Activated CD4-positive, alpha-beta T cell treated with anti-CD3 and anti-CD28 coated beads, Interleukin-10, Interleukin-2, amounts not matched to agents 100 ng/mL and 50 ng/mL, durations not matched to agents 16 hours and 8 hours (primary cell): ENCODE data around the gene SCAMP1.

Experiments
- DNase-seq: peaks from one replicate; pipeline ENCODE4 v3.0.0-alpha.2; 2020

SCAMP1 gene

DNA sequence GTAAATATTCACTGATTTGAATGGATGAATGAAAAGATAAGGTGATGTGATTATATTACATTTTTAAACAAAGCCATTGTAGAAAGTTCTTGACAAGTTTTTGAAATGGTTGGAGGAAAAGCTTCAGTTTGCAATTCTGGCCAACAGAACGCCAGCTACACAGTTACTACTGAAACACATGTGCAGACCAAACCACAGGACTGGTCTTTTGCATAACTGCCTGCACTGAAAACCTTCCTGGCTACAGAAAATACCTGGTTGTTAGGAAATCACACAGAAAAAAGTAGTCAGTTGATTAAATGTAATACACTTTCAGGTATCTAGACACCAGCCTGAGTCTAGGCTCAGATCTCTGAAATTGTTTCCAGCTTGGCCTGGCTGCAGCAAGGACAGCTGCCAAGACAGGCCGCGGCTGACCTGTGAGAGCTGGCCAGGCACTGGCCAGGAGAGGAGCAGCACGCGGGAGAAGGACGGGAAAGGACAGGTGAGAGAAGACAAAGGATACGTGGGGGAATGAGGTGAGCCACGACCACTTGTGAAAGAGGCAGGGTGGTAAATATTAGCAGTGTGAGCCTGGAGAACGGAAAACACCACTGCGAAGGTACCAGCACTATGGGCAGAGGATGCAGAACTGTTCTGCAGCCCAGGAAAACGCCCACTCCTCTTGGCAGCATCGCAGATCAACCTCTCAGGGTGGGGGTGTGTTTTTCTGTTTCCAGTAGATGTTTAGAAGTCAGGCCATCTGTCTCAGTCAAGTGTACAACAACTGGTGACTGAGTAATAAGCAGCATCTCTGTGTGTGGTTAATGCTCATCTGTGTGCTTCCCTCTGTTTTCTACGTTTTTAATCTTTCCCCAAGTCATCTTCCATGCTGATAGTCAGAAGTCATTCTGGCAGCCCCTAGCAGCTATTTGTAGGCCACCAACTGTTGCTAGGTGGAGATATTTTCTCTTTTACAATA is 137.4 kb downstream of the SCAMP1 start:
- DNase-seq = no peak

DNA sequence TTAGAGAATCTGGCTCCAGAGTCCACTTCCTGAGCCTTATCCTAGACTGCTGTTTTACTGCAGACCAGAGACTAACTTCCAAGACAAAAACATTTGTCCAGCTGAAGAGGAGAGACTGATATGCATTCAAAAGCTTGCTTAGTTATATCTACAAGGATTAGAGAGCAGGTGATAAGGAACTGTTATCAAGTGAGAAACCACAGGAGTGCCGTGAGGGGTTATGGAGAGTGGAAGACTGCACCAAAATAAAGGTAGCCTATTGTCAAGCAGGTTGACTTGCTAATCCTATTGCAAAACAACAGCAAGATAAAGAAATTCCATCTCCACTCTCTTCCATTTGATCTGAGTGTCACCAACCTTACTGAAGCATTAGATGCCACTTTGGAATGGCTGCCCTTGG is 139.1 kb downstream of the SCAMP1 start:
- DNase-seq = no peak

DNA sequence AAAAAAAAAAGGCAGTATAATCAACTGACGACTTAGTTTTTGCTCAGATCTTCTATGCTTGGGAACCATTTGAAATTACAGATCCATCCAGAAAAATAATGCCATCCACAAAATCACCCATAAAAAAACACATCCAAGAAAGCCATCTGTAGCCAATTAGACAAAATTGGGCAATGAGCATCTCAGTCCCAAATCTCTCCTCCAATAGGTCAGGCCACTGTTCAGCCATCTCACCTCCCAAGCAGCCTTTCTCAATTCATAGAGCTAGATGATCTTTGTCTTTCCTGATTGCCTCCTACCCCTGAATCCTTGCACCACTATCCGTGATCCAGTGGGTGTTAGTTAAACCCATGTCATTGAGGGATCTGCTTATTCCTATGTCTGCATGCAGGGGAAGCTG is 139.6 kb downstream of the SCAMP1 start:
- no peak for DNase-seq

GRCh38 chr5:78500871-78501270 is 140.5 kb downstream of the SCAMP1 start:
- no peak for DNase-seq

DNA sequence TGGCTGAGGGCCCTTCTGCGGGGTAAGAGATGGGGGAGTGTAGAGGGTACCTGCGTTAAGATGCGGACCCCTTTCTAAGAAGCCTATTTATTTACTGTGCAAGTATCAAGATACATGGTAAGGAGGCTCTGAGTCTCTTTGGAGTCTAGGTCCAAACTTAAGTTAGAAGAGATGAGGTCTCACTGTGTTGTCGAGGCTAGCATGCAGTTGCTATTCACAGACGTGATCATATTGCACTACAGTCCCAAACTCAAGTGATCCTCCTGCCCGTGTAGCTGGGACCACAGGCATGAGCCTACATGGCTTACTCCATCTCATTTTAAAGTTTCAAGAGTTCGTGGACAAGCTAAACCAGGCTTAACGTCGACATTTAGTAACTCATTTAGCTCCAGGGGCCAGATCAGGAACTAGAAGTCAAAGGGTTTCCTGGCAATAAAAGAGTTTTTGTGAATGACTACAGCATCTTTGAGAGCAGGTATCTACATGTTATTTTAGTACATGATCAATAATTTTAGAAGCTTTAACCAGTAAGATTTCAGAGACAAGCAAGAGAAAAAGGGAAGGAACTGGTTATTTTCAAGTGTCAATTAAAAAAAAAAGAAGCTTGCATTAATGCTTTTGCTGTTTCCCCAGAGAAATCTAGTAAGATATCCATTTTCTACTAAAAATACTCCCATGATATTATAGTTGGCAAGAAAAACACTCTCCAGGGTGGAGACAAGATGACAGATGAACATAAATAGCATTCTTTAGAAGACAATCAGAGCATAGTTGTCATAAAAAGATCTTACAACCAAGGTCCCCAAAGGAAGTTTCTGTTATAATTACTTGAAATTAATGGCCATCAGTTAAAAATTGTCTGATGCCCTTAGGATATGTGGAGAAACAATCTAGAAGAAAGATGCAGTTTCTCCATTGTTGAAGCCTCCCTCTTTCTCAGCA is 141.3 kb downstream of the SCAMP1 start:
- DNase-seq = no peak

GRCh38 chr5:78503958-78504653 is 143.7 kb downstream of the SCAMP1 start:
- DNase-seq = no peak

DNA sequence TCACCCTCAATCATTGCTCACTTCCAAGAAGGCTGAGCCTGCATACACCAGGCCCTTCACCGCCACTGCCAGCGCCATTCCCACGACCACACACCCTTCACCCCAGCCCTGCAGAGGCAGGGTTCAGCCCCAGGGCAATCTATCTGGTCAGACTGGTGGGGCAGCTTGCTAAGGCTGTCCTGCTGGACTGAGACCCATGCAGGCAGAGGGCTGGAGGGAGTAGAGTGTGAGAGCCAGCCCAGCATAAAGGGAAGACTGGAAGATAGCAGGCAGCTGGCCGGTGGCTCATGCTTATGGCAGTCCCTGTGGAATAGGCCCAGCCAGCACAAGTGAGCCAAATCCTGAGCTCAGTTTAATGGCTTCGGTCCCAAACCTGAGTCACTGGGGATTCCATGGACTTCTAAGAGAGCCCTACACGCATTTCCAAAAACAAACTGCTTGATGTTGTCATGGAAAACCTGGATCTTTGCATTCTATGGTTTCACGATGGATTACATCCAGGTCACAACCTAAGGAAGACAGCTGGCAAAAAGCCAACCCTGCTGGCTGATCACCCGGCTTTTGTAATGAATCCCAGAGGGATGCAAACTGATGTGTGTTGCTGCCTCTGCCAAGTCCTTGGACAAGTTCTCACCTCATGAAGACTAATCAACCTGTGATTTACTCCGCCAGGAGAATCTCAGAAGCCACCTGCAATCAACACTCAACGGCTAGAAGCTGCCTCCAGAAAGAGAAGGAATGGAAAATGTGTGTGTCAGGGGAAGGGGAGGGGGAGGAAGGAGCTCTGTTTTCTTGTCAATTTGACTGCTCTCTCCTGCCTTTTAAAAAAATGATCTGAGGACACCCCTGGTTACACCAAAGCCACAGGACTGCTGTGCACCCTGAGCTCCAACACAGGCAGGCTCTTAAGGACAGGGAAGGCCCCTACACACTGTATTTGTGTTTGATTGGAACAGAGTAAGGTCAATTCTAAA is 144.6 kb downstream of the SCAMP1 start:
- no peak for DNase-seq

GRCh38 chr5:78505860-78506259 is 145.4 kb downstream of the SCAMP1 start:
- no peak for DNase-seq

DNA sequence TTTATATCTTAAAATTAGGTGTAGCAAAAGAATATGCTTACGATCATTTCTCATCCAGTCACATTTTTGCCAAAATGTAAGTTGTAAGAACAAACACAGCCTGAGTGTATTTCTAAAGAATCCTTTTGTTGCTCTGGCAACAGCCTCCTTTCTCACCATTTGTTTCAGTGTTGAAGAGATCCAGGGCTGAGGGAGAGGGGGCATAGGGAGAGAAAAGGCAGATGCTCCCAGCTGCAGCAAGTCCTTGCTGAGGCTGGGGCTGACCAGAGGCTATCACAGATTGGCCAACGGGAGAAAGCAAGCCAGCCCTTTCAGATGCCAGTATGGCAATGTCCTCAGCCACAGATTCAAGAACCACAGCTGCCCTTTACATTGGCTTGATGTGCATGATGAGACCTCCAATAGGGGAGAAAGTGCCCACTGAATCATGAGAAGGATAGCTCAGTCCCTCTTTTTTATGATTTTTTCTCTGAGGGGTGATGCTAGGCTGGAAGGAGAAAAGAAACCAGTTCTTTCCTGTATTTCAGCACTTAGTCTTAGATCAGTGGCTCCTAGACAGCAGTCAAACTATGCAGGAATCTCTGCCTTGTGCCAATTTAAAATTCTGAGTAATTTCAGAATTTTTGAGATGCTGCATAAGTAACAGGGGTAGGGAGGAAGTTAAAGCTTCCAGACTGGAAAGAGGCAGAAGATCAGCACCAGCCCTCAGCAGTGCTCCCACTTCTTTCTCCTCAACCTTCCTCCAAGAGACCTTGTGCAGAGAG is 146.0 kb downstream of the SCAMP1 start:
- no peak for DNase-seq

DNA sequence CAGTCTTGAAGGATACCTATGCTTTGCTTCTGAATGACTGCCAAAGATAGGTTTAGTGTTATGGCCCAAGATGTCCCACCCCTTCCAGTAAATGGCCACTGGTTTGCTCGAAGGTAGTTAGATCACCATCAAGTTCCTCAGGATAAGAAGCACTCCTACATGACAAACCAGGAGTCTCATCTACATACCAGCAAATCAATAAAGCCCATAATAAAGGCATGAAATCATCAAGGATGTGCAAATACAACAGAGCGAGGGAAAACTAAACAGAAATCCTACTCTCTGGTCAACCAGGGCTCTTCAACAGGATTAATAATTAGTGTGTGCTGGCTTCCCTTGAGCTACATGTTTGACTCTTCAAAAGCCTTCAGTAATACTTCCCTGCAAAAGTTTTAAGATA is 147.1 kb downstream of the SCAMP1 start:
- no peak for DNase-seq

DNA sequence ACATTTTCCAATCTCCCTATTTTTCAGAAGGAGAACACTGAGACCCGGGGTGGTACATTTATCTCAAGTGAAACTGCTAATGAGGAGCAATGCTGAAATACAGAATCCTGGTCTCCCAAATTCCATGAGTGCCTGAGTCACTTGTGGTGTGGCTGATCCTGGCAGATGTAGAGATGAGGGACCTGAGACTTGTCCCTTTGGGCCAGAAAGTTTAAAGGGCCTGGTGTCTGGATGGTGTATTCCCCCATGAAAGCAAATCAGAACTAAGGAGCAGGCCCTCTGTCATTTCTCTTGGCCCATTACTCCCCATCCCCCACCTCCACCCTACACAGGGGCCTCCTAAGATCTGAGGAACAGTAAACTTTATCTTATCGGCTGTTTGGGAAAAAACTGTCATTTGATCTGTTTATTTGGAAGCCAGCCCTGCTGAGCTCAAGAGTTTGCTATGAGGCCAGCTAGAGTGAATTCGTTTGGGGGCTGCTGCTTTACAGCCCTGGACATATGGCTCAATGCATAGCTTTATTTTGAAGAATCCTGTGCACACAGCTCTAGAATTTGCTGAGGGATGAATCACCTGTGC is 147.9 kb downstream of the SCAMP1 start:
- DNase-seq = no peak

- DNase-seq = no peak
These were observed 148.9 kb downstream of the SCAMP1 start for GRCh38 chr5:78509145-78509865.

- peak; percentile 60 for DNase-seq
These were observed 149.7 kb downstream of the SCAMP1 start for GRCh38 chr5:78509884-78510769.

GRCh38 chr5:78511121-78511906 is 150.9 kb downstream of the SCAMP1 start:
- no peak for DNase-seq

DNA sequence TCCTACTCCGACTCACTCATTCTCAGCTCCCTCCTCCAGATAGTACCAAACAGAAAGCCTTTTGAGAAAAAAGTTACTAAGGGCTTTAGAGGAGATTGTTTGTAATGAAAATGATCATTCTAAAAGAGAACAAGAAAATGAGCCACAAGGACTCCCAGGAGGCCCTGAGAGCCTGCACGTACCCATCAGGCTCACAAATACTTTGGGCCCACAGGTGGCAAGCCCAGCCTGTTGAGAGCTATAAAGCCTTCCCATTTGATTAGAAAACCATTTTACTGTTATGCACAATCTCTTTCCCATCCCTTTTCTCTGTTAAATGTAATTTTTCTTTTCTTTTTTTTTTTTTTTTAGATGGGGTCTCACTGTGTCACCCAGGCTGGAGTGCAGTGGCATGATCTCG is 152.0 kb downstream of the SCAMP1 start:
- no peak for DNase-seq

GRCh38 chr5:78513441-78513840 is 153.0 kb downstream of the SCAMP1 start:
- no peak for DNase-seq

- DNase-seq = no peak
These were observed 154.3 kb downstream of the SCAMP1 start for GRCh38 chr5:78514427-78515330.
